GM13977 (cell line): ENCODE measurements around the gene MAGI2.
"Not testable (repeated sequence)": the region's sequence is repeated elsewhere in the genome, so short reads cannot be mapped to it uniquely, and the experiment has no call there.

ENCODE experiments used
- DNase-seq: peaks from one replicate; pipeline ENCODE4 v3.0.0; 2012; ENCODE audit warnings: low spot score
- CTCF ChIP-seq: IDR thresholded peaks from 2 replicates; pipeline ENCODE4 v1.5.1; 2012; ENCODE audit warnings: mild to moderate bottlenecking, control low read depth; ENCODE audit not compliant: insufficient read depth; ENCODE audit errors: extremely low read depth, missing control alignments
- in situ Hi-C: fragments of 300-500 bp; cut with MboI; formaldehyde crosslinking; loops from one replicate; pipeline ENCODE4 v1.12.0; 2022; ENCODE audit warnings: low sequenced_read_pairs, low pct_unique_long_range_greater_than_20kb, mixed read lengths, inconsistent platforms; ENCODE audit not compliant: unreplicated experiment

Gene MAGI2

GRCh38 chr7:79079919-79080554 is 373.4 kb downstream of the MAGI2 start:
- DNase-seq, result no peak
- TF ChIP-seq CTCF, result no peak
- in situ Hi-C loops, result no loop called here

- DNase-seq, result no peak
- in situ Hi-C loops, result no loop called here
- TF ChIP-seq CTCF, result no peak
Measured at GRCh38 chr7:79078273-79078672, 375.2 kb downstream of the MAGI2 start.

GRCh38 chr7:79071187-79071586 is 382.3 kb downstream of the MAGI2 start:
- DNase-seq, in situ Hi-C loops: not testable (repeated sequence)

- in situ Hi-C loops, result no loop called here
- no peak for DNase-seq
- no peak for TF ChIP-seq CTCF
Measured at GRCh38 chr7:79064187-79064823, 389.2 kb downstream of the MAGI2 start.

GRCh38 chr7:79063019-79063698 is 390.3 kb downstream of the MAGI2 start:
- DNase-seq, result no peak
- in situ Hi-C loops, result no loop called here

GRCh38 chr7:79060498-79060897 is 393.0 kb downstream of the MAGI2 start:
- TF ChIP-seq CTCF, result no peak
- in situ Hi-C loops, result no loop called here
- no peak for DNase-seq

More at GRCh38 chr7:79063019-79063698, 390.3 kb downstream of the MAGI2 start:
- TF ChIP-seq CTCF, result no peak

GRCh38 chr7:79055722-79056415 is 397.6 kb downstream of the MAGI2 start:
- no peak for DNase-seq
- TF ChIP-seq CTCF, result no peak
- in situ Hi-C loops, result no loop called here
